T-cell (primary cell): ENCODE data around the gene GLYAT. TPM values are rescaled to one million over a fixed set of nuclear protein-coding genes. Genes with fewer than 3 reads are reported as not detected.

Experiments used
- ATAC-seq, 4 experiments: fragments of 200-7000 bp in 3 of 4; fragments of 150-1000 bp in 1 of 4; cut with Tn5 transposase; replicated peaks in 1 of 4; 1 replicate in 3 of 4; 2 replicates in 1 of 4; pipeline ENCODE4 v1.10.0; 2021; ENCODE audit warnings: moderate library complexity in 3 of 4, mild to moderate bottlenecking in 2 of 4, moderate number of reproducible peaks in 1 of 4
- CTCF ChIA-PET, 2 donors: fragments of 300-600 bp; sonication (Branson Sonifier 250); formaldehyde crosslinking; loops; one replicate each; lab custom pipeline; 2022; ENCODE audit warnings: antibody characterized with exemption in 2 of 2; lab: Charles Lee
- POLR2A ChIA-PET, 2 donors: fragments of 300-600 bp; sonication (Branson Sonifier 250); formaldehyde crosslinking; loops; one replicate each; lab custom pipeline; 2022; ENCODE audit warnings: antibody characterized with exemption in 2 of 2; lab: Charles Lee
- DNase-seq, 35 experiments: peaks; one replicate each; pipeline versions ENCODE4 v3.0.0 to v3.0.0-alpha.2; 2013 to 2023
- H3K27ac ChIP-seq: one replicate; pipeline ENCODE4 v1.5.1; 2013; ENCODE audit warnings: low read length
- H3K27me3 ChIP-seq, 2 experiments: replicated peaks in 1 of 2; 1 replicate in 1 of 2; 2 replicates in 1 of 2; pipeline versions ENCODE4 v1.6.1 to v1.7.0; 2013; ENCODE audit warnings: low read length in 1 of 2, mixed read lengths in 1 of 2; ENCODE audit not compliant: control insufficient read depth in 2 of 2, insufficient read depth in 2 of 2; ENCODE audit errors: extremely low read depth in 1 of 2
- H3K36me3 ChIP-seq, 2 donors: 1 replicate in 1 of 2; 2 replicates in 1 of 2; pipeline versions ENCODE4 v1.6.1 to v1.7.0; 2013; ENCODE audit warnings: low read length in 1 of 2; ENCODE audit not compliant: control insufficient read depth in 2 of 2, insufficient read depth in 1 of 2; ENCODE audit errors: extremely low read depth in 1 of 2
- H3K4me1 ChIP-seq, 2 experiments: 1 replicate in 1 of 2; 2 replicates in 1 of 2; pipeline versions ENCODE4 v1.6.1 to v1.7.0; 2013; ENCODE audit warnings: low read length in 2 of 2, mixed read lengths in 1 of 2; ENCODE audit not compliant: insufficient read depth in 2 of 2, control insufficient read depth in 1 of 2; ENCODE audit errors: extremely low read depth in 1 of 2
- H3K4me3 ChIP-seq, 2 donors: 1 replicate in 1 of 2; 2 replicates in 1 of 2; pipeline versions ENCODE4 v1.5.1 to v1.7.0; 2013; ENCODE audit warnings: mild to moderate bottlenecking in 2 of 2, low read length in 1 of 2, moderate library complexity in 1 of 2; ENCODE audit not compliant: control insufficient read depth in 1 of 2; ENCODE audit errors: extremely low read depth in 1 of 2
- H3K9me3 ChIP-seq: 2 replicates; pipeline ENCODE4 v1.7.0; 2013
- H3K27ac Mint-ChIP-seq, 2 donors: one replicate each; pipeline ENCODE4 v1.8.0; 2020 to 2021; ENCODE audit warnings: mild to moderate bottlenecking in 2 of 2, mixed read lengths in 2 of 2
- H3K27me3 Mint-ChIP-seq, 2 donors: one replicate each; pipeline ENCODE4 v1.8.0; 2021 to 2022; ENCODE audit warnings: mixed read lengths in 2 of 2
- H3K36me3 Mint-ChIP-seq: one replicate; pipeline ENCODE4 v1.8.0; 2021; ENCODE audit warnings: mixed read lengths
- H3K4me1 Mint-ChIP-seq, 3 donors: one replicate each; pipeline ENCODE4 v1.8.0; 2020 to 2022; ENCODE audit warnings: mixed read lengths in 3 of 3, mild to moderate bottlenecking in 1 of 3
- H3K4me3 Mint-ChIP-seq, 3 donors: one replicate each; pipeline ENCODE4 v1.8.0; 2020 to 2022; ENCODE audit warnings: mild to moderate bottlenecking in 3 of 3, mixed read lengths in 3 of 3, moderate library complexity in 3 of 3
- H3K9me3 Mint-ChIP-seq, 3 donors: one replicate each; pipeline ENCODE4 v1.8.0; 2020 to 2022; ENCODE audit warnings: mixed read lengths in 3 of 3
- WGBS: methylation state at CpG from one replicate; pipeline ENCODE4 v1.1.5; 2013; ENCODE audit warnings: missing lambda C conversion rate; ENCODE audit not compliant: insufficient coverage; 5-methylcytosine and 5-hydroxymethylcytosine counted together
- total RNA-seq, 35 experiments: library from RNA in 6 of 35; stranded (reverse) in 6 of 35; fragments of 120-200 nt in 1 of 35; gene quantifications; one replicate each; pipeline versions ENCODE4 v1.2.1 to v1.2.4 and lab custom pipeline; 2013 to 2026

GLYAT gene
- total RNA-seq, 5 donors from 2014 or later (not counting 1 experiment from before 2014, with no cell fraction given) = not detected

DNA sequence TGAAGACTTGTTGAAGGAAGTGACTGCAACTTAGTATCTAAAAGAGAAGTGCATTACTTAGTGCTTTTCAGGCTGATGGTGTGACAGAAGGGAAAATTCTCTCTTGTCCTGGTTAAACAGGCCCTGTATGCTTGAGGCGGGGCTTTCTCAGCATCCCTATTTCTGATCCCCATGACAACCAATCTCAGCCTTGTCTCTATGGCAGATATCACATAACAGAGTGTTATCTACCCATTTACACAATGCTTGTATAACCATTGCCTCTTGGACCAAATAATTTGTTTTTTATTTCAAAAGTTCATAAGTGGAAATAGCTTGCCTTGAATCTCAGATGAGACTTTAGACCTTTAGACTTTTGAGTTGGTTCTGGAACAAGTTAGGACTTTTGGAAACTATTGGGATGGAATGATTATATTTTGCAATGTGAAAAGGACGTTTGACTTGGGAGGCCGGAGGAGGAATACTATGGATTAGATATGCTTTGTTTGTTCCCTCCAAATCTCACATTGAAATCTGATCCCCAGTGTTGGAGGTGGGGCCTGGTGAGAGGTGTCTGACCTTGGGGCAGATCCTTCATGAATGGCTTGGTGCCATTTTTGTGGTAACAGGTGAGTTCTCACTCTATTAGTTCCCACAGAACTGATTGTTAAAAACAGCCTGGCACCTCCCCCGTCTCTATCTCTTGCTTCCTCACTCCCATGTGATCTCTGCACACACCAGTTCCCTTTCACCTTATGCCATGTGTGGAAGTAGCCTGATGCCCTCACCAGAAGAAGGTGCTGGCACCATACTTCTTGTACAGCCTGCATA lies 3.1 kb upstream of the GLYAT start:
- DNase-seq (no peak), ATAC-seq (no peak)
- H3K27me3 ChIP-seq = no peaks in the 10 kb centered on the region
- Mint-ChIP-seq H3K9me3 (no peaks in the 10 kb centered on the region), H3K4me3 (no peak overlapping the region), H3K36me3 (no peaks in the 10 kb centered on the region), H3K4me1 (peaks cover 0 to 8% (median 4%) of the 10 kb centered on the region in 3 donors), H3K27me3 (peaks cover 0 to 3% of the 10 kb centered on the region in 2 donors), H3K27ac (no peak overlapping the region)
- H3K27ac ChIP-seq = no peak overlapping the region
- H3K36me3 ChIP-seq = no peaks in the 10 kb centered on the region
- POLR2A ChIA-PET = no interaction called here
- no peaks in the 10 kb centered on the region for H3K4me1 ChIP-seq
- CTCF ChIA-PET = no interaction called here
- WGBS = no CpG with 5 or more reads among the region's 4 CpGs
- H3K4me3 ChIP-seq = no peak overlapping the region
- H3K9me3 ChIP-seq = no peaks in the 10 kb centered on the region

DNA sequence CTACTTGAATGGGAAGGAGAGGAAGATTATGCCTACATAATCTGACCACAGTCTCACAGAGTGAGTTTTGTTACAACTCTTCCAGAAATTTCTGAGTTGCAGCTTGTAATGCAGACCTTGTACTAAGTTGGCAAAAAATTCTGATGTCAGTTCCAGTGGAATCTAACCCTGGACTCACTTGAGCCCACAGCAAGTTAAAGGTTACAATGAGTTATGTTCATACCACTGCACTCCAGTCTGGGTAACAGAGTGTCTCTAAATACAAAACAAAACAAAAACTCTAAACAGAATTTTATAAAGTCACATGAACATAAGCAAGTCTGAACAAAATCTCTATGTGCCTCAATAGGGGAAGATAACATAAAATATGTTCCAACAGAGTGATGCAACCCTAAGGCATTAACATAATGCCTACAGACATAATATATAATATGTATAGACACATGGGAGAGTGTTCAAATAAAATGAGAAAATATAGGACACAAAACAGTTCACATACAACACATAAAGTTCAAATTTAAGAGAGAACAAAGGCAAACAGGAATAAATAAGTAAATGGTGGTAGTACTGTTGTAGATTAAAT lies 1.1 kb downstream of the GLYAT start:
- no peak overlapping the region for H3K4me3 Mint-ChIP-seq
- H3K4me3 ChIP-seq = no peak overlapping the region
- peak overlapping the region in 1 of 2 donors; percentile 50 for H3K27ac Mint-ChIP-seq
- peaks cover 0 to 3% (median 0%) of the 10 kb centered on the region in 3 donors for H3K9me3 Mint-ChIP-seq
- DNase-seq = no peak
- no peak for ATAC-seq
- peaks cover 0 to 3% of the 10 kb centered on the region in 2 donors for H3K27me3 Mint-ChIP-seq
- no peaks in the 10 kb centered on the region for H3K9me3 ChIP-seq
- no peak overlapping the region for H3K27ac ChIP-seq
- H3K4me1 Mint-ChIP-seq = peaks cover 39 to 44% (median 40%) of the 10 kb centered on the region in 3 donors
- no peaks in the 10 kb centered on the region for H3K36me3 ChIP-seq
- POLR2A ChIA-PET = no interaction called here
- CTCF ChIA-PET = no interaction called here
- H3K27me3 ChIP-seq = no peaks in the 10 kb centered on the region
- H3K4me1 ChIP-seq = peaks cover 22 to 24% of the 10 kb centered on the region in 2 experiments
- no peaks in the 10 kb centered on the region for H3K36me3 Mint-ChIP-seq

DNA sequence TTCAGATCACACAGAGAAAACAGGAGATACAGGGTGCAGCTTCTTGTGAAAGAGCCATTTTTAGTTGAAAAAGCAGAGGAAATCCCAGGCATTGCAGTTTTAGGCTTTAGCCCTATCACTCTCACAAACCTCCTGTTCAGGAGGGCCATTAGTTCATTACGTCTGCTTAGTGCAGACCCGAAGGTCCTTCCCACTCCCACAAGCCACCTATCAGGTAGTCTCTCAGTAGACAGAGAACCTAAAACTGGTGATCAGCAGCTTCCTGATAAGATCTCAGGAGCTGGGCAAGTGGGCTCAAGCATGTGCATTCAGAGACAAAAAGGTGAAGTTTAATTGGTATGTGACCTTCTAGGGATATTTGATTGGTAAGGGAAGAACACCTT lies 4.3 kb downstream of the GLYAT start:
- Mint-ChIP-seq H3K27me3 (no peaks in the 10 kb centered on the region), H3K4me1 (peaks cover 46 to 50% (median 47%) of the 10 kb centered on the region in 3 donors), H3K27ac (peak overlapping the region; percentile 93 to 97), H3K9me3 (peaks cover 0 to 3% (median 0%) of the 10 kb centered on the region in 3 donors), H3K4me3 (peak overlapping the region in 1 of 3 donors; percentile 70), H3K36me3 (no peaks in the 10 kb centered on the region)
- peak overlapping the region; percentile 69 for H3K27ac ChIP-seq
- no peaks in the 10 kb centered on the region for H3K27me3 ChIP-seq
- peaks cover 22 to 25% of the 10 kb centered on the region in 2 experiments for H3K4me1 ChIP-seq
- DNase-seq (peak in 6 of 35 experiments; percentile 1 to 39 (median 20)), ATAC-seq (peak; percentile 50 to 59 (median 54))
- POLR2A ChIA-PET = no interaction called here
- CTCF ChIA-PET = interaction anchor here in 1 of 2 donors (0.6 kb wide), 2 partner anchors 34 to 927 kb away, joined by 3 to 4 read pairs; no protein-coding TSS in a partner anchor
- no peaks in the 10 kb centered on the region for H3K36me3 ChIP-seq
- WGBS = no CpG with 5 or more reads among the region's 2 CpGs
- no peaks in the 10 kb centered on the region for H3K9me3 ChIP-seq
- H3K4me3 ChIP-seq = no peak overlapping the region

DNA sequence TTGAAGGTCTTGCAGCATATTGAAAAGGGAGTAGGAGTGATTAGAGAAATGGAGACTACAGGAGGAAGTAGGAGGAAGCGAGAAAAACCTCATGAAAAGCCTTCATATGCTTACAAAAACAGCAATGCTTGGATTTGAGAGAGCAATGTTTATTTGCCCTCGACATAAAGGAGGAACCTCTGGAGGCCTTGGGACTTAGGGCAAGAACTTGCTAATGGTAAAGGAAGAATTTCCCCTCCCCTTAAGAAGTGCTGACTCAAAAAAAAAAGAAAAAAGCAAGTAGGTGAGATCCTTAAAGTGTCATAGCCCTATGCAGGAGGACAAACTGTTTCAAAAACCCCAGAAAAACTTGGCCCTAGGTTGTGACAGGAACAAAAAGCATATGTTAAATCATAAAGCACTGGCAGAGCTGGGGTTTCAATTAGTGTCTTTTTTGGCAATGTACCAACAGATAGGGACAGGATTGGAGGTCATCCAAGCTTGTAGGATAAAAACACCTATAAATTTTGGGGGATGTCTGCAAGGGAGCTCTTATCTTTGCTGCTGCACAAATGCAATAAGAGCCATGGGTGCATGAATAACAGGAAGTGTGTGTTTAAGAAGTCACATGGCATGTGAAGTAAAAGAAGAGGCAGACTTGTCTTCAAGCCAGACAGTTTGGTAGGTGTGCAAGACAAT lies 4.9 kb downstream of the GLYAT start:
- POLR2A ChIA-PET = no interaction called here

DNA sequence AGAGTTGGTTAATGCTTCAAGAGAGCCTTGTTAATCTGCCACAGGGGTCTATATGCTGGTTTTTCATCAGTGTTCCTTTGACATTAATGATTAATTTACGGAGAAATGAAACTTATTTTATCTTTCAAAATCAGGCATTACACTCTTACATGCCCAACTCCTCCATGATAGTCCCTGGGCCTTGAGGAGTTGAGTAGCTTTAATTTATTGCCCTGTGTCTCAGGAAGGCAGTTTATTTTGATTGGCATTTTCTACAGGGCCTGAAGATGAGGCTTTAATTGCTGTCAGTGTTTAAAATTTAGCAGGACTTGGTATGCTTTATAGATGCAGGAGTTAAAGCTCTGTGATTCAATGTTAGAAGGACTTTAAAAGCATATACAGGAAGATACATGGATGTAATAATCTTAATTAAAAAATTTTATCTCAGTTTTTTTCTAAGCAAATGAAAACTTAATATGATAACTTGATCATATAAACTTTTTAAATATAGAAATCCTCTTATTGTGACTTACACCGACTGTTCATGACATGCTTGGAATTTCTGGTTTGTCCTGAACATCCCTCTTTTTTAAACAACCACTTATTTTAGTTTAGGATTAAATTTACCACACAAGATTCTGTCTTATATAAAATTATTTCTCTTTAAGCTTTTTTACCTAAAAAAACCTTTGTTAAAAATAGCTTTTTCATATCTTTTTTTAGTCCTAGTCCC lies 12.2 kb downstream of the GLYAT start:
- POLR2A ChIA-PET = no interaction called here
- DNase-seq (no peak), ATAC-seq (no peak)
- H3K4me1 ChIP-seq = no peaks in the 10 kb centered on the region
- H3K27ac ChIP-seq = no peak overlapping the region
- H3K27me3 ChIP-seq = no peaks in the 10 kb centered on the region
- H3K36me3 ChIP-seq = no peaks in the 10 kb centered on the region
- H3K4me1 Mint-ChIP-seq = no peaks in the 10 kb centered on the region
- WGBS = no CpG with 5 or more reads among the region's 2 CpGs
- no peak overlapping the region for H3K27ac Mint-ChIP-seq
- H3K9me3 Mint-ChIP-seq = peaks cover 0 to 3% (median 2%) of the 10 kb centered on the region in 3 donors
- no peak overlapping the region for H3K4me3 Mint-ChIP-seq
- H3K9me3 ChIP-seq = no peaks in the 10 kb centered on the region
- no peaks in the 10 kb centered on the region for H3K36me3 Mint-ChIP-seq
- no peak overlapping the region for H3K4me3 ChIP-seq
- no peaks in the 10 kb centered on the region for H3K27me3 Mint-ChIP-seq
- CTCF ChIA-PET = interaction anchor here in 1 of 2 donors (0.6 kb wide), 1 partner anchor 1022 kb away, joined by 5 read pairs; no protein-coding TSS in a partner anchor

More for the DNA sequence above, 4.9 kb downstream of the GLYAT start:
- H3K27me3 ChIP-seq = no peaks in the 10 kb centered on the region
- ATAC-seq = peak; percentile 90 to 95 (median 92)
- H3K27ac ChIP-seq = peak overlapping the region; percentile 69
- peak overlapping the region; percentile 93 to 97 for H3K27ac Mint-ChIP-seq
- no peak overlapping the region for H3K4me3 ChIP-seq
- H3K36me3 ChIP-seq = no peaks in the 10 kb centered on the region
- peak overlapping the region in 2 of 3 donors; percentile 8 to 70 for H3K4me3 Mint-ChIP-seq
- peak in 14 of 35 experiments; percentile 2 to 58 (median 14) for DNase-seq
- no peaks in the 10 kb centered on the region for H3K27me3 Mint-ChIP-seq
- H3K9me3 Mint-ChIP-seq = peaks cover 0 to 3% (median 0%) of the 10 kb centered on the region in 3 donors
- peaks cover 46 to 50% (median 47%) of the 10 kb centered on the region in 3 donors for H3K4me1 Mint-ChIP-seq
- H3K36me3 Mint-ChIP-seq = no peaks in the 10 kb centered on the region
- H3K4me1 ChIP-seq = peaks cover 22 to 25% of the 10 kb centered on the region in 2 experiments
- CTCF ChIA-PET = no interaction called here
- no peaks in the 10 kb centered on the region for H3K9me3 ChIP-seq
- WGBS = no CpG with 5 or more reads among the region's 2 CpGs

DNA sequence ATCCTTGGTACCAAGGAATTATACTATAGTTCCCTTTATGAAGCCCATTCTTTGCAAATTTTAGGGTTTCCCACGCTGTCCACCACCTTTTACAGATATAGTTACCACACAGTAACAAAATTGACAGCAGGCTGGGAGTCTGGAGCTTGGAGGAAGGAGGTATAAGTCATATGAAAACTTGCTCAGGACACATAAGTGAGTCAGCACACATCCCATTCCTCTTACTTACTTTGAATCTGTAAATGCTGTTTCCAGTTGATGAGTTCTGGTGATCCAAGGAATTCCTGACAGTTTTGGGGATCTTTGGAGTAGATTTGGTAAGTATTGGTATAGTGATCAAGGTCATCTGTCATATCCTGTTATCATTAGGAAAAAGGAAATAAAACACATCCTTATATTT lies 19.2 kb downstream of the GLYAT start:
- no peak for ATAC-seq
- H3K9me3 Mint-ChIP-seq = peaks cover under 1 to 2% (median under 1%) of the 10 kb centered on the region in 3 donors
- no peaks in the 10 kb centered on the region for H3K9me3 ChIP-seq
- H3K4me1 Mint-ChIP-seq = no peaks in the 10 kb centered on the region
- H3K27ac ChIP-seq = no peak overlapping the region
- no CpG with 5 or more reads among the region's 1 CpG for WGBS
- H3K4me3 ChIP-seq = no peak overlapping the region
- H3K4me3 Mint-ChIP-seq = no peak overlapping the region
- H3K27me3 Mint-ChIP-seq = no peaks in the 10 kb centered on the region
- no peak overlapping the region for H3K27ac Mint-ChIP-seq
- POLR2A ChIA-PET = no interaction called here
- no peaks in the 10 kb centered on the region for H3K36me3 ChIP-seq
- DNase-seq = no peak
- CTCF ChIA-PET = interaction anchor here in 1 of 2 donors (0.6 kb wide), 1 partner anchor 69 kb away, joined by 3 read pairs; no protein-coding TSS in a partner anchor
- no peaks in the 10 kb centered on the region for H3K4me1 ChIP-seq
- no peaks in the 10 kb centered on the region for H3K27me3 ChIP-seq
- no peaks in the 10 kb centered on the region for H3K36me3 Mint-ChIP-seq
